Measurements from ENCODE around the gene PTPRN2.
A peak's percentile ranks its signal among the peaks of the same experiment; 100 is the strongest.
"Not testable (repeated sequence)": the region's sequence is repeated elsewhere in the genome, so short reads cannot be mapped to it uniquely, and the experiment has no call there.

The PTPRN2 gene

GRCh38 chr7:157904211-157904865 lies 683.3 kb downstream of the PTPRN2 start:
- no peak for DNase-seq (ENCODE audit: low spot score)

- peak; percentile 13 for DNase-seq (ENCODE audit: low spot score)
These were observed 683.9 kb downstream of the PTPRN2 start for GRCh38 chr7:157903710-157904109.

GRCh38 chr7:157903296-157903695 lies 684.3 kb downstream of the PTPRN2 start:
- DNase-seq (ENCODE audit: low spot score): no peak

- DNase-seq (ENCODE audit: low spot score): not testable (repeated sequence)
These were observed 685.6 kb downstream of the PTPRN2 start for GRCh38 chr7:157901816-157902610.

- no peak for DNase-seq (ENCODE audit: low spot score)
These were observed 686.5 kb downstream of the PTPRN2 start for GRCh38 chr7:157901166-157901565.

- DNase-seq (ENCODE audit: low spot score): no peak
These were observed 687.1 kb downstream of the PTPRN2 start for GRCh38 chr7:157900556-157900955.

- DNase-seq (ENCODE audit: low spot score): no peak
These were observed 687.6 kb downstream of the PTPRN2 start for GRCh38 chr7:157900011-157900410.

GRCh38 chr7:157898802-157899505 lies 688.7 kb downstream of the PTPRN2 start:
- DNase-seq (ENCODE audit: low spot score): no peak

- DNase-seq (ENCODE audit: low spot score): no peak
These were observed 689.4 kb downstream of the PTPRN2 start for GRCh38 chr7:157898261-157898660.

- no peak for DNase-seq (ENCODE audit: low spot score)
These were observed 689.9 kb downstream of the PTPRN2 start for GRCh38 chr7:157897681-157898080.

GRCh38 chr7:157896774-157897555 lies 690.7 kb downstream of the PTPRN2 start:
- DNase-seq (ENCODE audit: low spot score): no peak

GRCh38 chr7:157896376-157896675 lies 691.3 kb downstream of the PTPRN2 start:
- DNase-seq (ENCODE audit: low spot score): not testable (repeated sequence)

- DNase-seq (ENCODE audit: low spot score): no peak
These were observed 691.9 kb downstream of the PTPRN2 start for GRCh38 chr7:157895520-157896375.

GRCh38 chr7:157895098-157895497 lies 692.5 kb downstream of the PTPRN2 start:
- DNase-seq (ENCODE audit: low spot score): not testable (repeated sequence)

GRCh38 chr7:157893535-157894044 lies 694.0 kb downstream of the PTPRN2 start:
- no peak for DNase-seq (ENCODE audit: low spot score)

GRCh38 chr7:157892751-157893523 lies 694.7 kb downstream of the PTPRN2 start:
- DNase-seq (ENCODE audit: low spot score): no peak

GRCh38 chr7:157890921-157891401 lies 696.7 kb downstream of the PTPRN2 start:
- no peak for DNase-seq (ENCODE audit: low spot score)

- no peak for DNase-seq (ENCODE audit: low spot score)
These were observed 698.1 kb downstream of the PTPRN2 start for GRCh38 chr7:157889480-157889879.

- DNase-seq (ENCODE audit: low spot score): no peak
These were observed 699.0 kb downstream of the PTPRN2 start for GRCh38 chr7:157888579-157888978.

- DNase-seq (ENCODE audit: low spot score): no peak
These were observed 700.2 kb downstream of the PTPRN2 start for GRCh38 chr7:157887400-157887799.
